PC-3 (cell line): Measurements from ENCODE around the gene FTO.
A peak's percentile ranks its signal among the peaks of the same experiment; 100 is the strongest.

Experiments
- CTCF ChIP-seq: fragments of 300-600 bp; sonication (generic); conservative IDR thresholded peaks from 2 replicates; pipeline ENCODE4 v1.5.1; 2017; ENCODE audit warnings: antibody characterized with exemption, low read depth, mild to moderate bottlenecking, low read length
- EZH2 ChIP-seq: fragments of 300-600 bp; sonication (generic); IDR thresholded peaks from one replicate; pipeline ENCODE4 v1.6.1; 2017; ENCODE audit warnings: antibody characterized with exemption, mild to moderate bottlenecking, low read length; ENCODE audit not compliant: unreplicated experiment
- EZH2phosphoT487 ChIP-seq: fragments of 300-600 bp; sonication (generic); IDR thresholded peaks from 2 replicates; pipeline ENCODE4 v1.6.1; 2018; ENCODE audit warnings: mild to moderate bottlenecking, antibody characterized with exemption, low read length, borderline replicate concordance

- TF ChIP-seq CTCF, result peak; percentile 17; the same call in 1 of the 2 replicates
- TF ChIP-seq EZH2, result no peak
- TF ChIP-seq EZH2phosphoT487, result no peak
Measured at GRCh38 chr16:53821957-53822625, 118.1 kb downstream of the FTO start.
